Karpas-422 (cell line): ENCODE results near the gene SMG7. TPM values are rescaled to one million over a fixed set of nuclear protein-coding genes. Genes with fewer than 3 reads are reported as not detected.
A peak's percentile ranks its signal among the peaks of the same experiment; 100 is the strongest.

ENCODE experiments used
- DNase-seq: peaks from one replicate; pipeline ENCODE4 v3.0.0-alpha.2; 2015
- H2AFZ ChIP-seq: fragments of 200-600 bp; sonication (generic); 2 replicates; pipeline ENCODE4 v1.6.1; 2014; ENCODE audit warnings: antibody characterized with exemption, low read length, mixed read lengths
- H3K27ac ChIP-seq: fragments of 200-600 bp; sonication (generic); 2 replicates; pipeline ENCODE4 v1.5.1; 2014; ENCODE audit warnings: mild to moderate bottlenecking, low read length, moderate library complexity
- H3K27me3 ChIP-seq: fragments of 200-600 bp; sonication (generic); 2 replicates; pipeline ENCODE4 v1.6.1; 2014; ENCODE audit warnings: low read length, mixed read lengths
- H3K36me3 ChIP-seq: fragments of 200-600 bp; sonication (generic); 2 replicates; pipeline ENCODE4 v1.6.1; 2014; ENCODE audit warnings: low read length, mixed read lengths; ENCODE audit not compliant: insufficient read depth
- H3K4me1 ChIP-seq: fragments of 200-600 bp; sonication (generic); 2 replicates; pipeline ENCODE4 v1.6.1; 2014; ENCODE audit warnings: mild to moderate bottlenecking, low read length, mixed read lengths
- H3K4me2 ChIP-seq: fragments of 200-600 bp; sonication (generic); 2 replicates; pipeline ENCODE4 v1.6.1; 2014; ENCODE audit warnings: low read length, low read depth, mild to moderate bottlenecking; ENCODE audit not compliant: poor library complexity, severe bottlenecking
- H3K4me3 ChIP-seq: fragments of 200-600 bp; sonication (generic); 2 replicates; pipeline ENCODE4 v1.5.1; 2014; ENCODE audit warnings: mild to moderate bottlenecking, antibody characterized with exemption, low read length, mixed read lengths
- H3K79me2 ChIP-seq: fragments of 200-600 bp; sonication (generic); 2 replicates; pipeline ENCODE4 v1.6.1; 2014; ENCODE audit warnings: mild to moderate bottlenecking, low read length, mixed read lengths
- H3K9ac ChIP-seq: fragments of 200-600 bp; sonication (generic); 2 replicates; pipeline ENCODE4 v1.6.0; 2014; ENCODE audit warnings: low read length
- H3K9me2 ChIP-seq: fragments of 200-600 bp; sonication (generic), shearing (Covaris generic); replicated peaks from 2 replicates; pipeline ENCODE4 v1.6.0; 2014; ENCODE audit warnings: mild to moderate bottlenecking, low read length, moderate library complexity; ENCODE audit not compliant: insufficient read depth
- H3K9me3 ChIP-seq: fragments of 300-700, 200-600 bp; sonication (generic); 2 replicates; pipeline ENCODE4 v1.6.1; 2014; ENCODE audit warnings: low read length, mixed read lengths
- H4K20me1 ChIP-seq: fragments of 200-600 bp; sonication (generic); 2 replicates; pipeline ENCODE4 v1.6.1; 2014; ENCODE audit warnings: mild to moderate bottlenecking, antibody characterized with exemption, low read length, low read depth; ENCODE audit not compliant: insufficient read depth
- total RNA-seq: library from RNA; depleted of rRNA; stranded (reverse); fragments of >200 nt; shearing (Covaris generic); gene quantifications from 2 replicates; pipeline ENCODE4 v1.2.3, GENCODE V29; 2014; ENCODE audit warnings: low replicate concordance

Gene SMG7
- total RNA-seq, 1 experiment from 2014 or later, result 99.7 TPM

DNA sequence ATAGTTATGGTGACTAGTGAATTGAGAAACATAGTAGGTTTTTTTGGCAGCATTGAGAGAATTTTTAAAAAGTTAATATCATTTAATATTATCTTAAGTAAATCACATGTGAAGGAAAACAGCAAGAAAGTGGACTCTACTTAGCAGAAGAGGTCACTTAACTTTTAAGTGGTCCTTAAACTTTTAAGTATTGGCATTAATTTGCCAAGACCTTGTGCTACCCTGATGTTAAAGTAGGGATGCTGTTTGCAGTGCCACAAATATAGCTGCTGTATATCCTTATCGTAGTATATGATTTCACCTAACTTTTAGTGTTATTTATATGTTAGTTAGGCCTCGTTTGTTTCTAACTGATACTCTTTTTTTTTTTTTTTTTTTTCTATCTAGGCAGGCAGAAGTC, 40.2 kb downstream of the SMG7 start:
- Histone ChIP-seq H3K36me3 (peaks cover 27% of the 10 kb centered on the region; the same call in 1 of the 2 replicates), H3K4me3 (no peak overlapping the region), H3K27ac (no peak overlapping the region)

GRCh38 chr1:183514235-183514634, 41.9 kb downstream of the SMG7 start:
- Histone ChIP-seq H3K9me3 (no peaks in the 10 kb centered on the region), H2AFZ (no peak overlapping the region)

More for the DNA sequence above, 40.2 kb downstream of the SMG7 start:
- no peaks in the 10 kb centered on the region for H3K9me2 ChIP-seq
- H3K79me2 ChIP-seq, result peaks cover 98% of the 10 kb centered on the region
- H3K27me3 ChIP-seq, result no peaks in the 10 kb centered on the region
- H4K20me1 ChIP-seq, result no peaks in the 10 kb centered on the region
- H3K4me2 ChIP-seq, result no peak overlapping the region
- peaks cover 59% of the 10 kb centered on the region for H3K4me1 ChIP-seq
- no peaks in the 10 kb centered on the region for H3K9me3 ChIP-seq
- H3K9ac ChIP-seq, result no peak overlapping the region
- no peak overlapping the region for H2AFZ ChIP-seq
- DNase-seq, result no peak

GRCh38 chr1:183515002-183515689, 42.8 kb downstream of the SMG7 start:
- DNase-seq, result no peak
- H3K4me2 ChIP-seq, result no peak overlapping the region
- peaks cover 45% of the 10 kb centered on the region; the same call in 1 of the 2 replicates for H3K36me3 ChIP-seq
- H2AFZ ChIP-seq, result no peak overlapping the region
- no peaks in the 10 kb centered on the region for H3K9me3 ChIP-seq
- H3K4me1 ChIP-seq, result peaks cover 43% of the 10 kb centered on the region
- no peaks in the 10 kb centered on the region for H3K27me3 ChIP-seq
- no peaks in the 10 kb centered on the region for H3K9me2 ChIP-seq
- H3K27ac ChIP-seq, result 0 out of 2 replicates have a peak overlapping the region, but pooled peaks have one; percentile 29
- peaks cover 95% of the 10 kb centered on the region for H3K79me2 ChIP-seq
- H4K20me1 ChIP-seq, result no peaks in the 10 kb centered on the region
- H3K4me3 ChIP-seq, result no peak overlapping the region
- H3K9ac ChIP-seq, result no peak overlapping the region

More at GRCh38 chr1:183514235-183514634, 41.9 kb downstream of the SMG7 start:
- Histone ChIP-seq H3K4me2 (no peak overlapping the region), H3K9ac (no peak overlapping the region), H3K79me2 (peaks cover 97% of the 10 kb centered on the region), H3K4me1 (peaks cover 51% of the 10 kb centered on the region), H3K27me3 (no peaks in the 10 kb centered on the region), H3K36me3 (peaks cover 38% of the 10 kb centered on the region; the same call in 1 of the 2 replicates), H3K27ac (peak overlapping the region; percentile 29; the same call in 1 of the 2 replicates), H3K9me2 (no peaks in the 10 kb centered on the region), H3K4me3 (no peak overlapping the region), H4K20me1 (no peaks in the 10 kb centered on the region)
- DNase-seq, result no peak

GRCh38 chr1:183516725-183517124, 44.4 kb downstream of the SMG7 start:
- H3K79me2 ChIP-seq, result peaks cover 91% of the 10 kb centered on the region
- no peaks in the 10 kb centered on the region for H4K20me1 ChIP-seq
- no peaks in the 10 kb centered on the region for H3K27me3 ChIP-seq
- no peak overlapping the region for H3K9ac ChIP-seq
- H3K4me2 ChIP-seq, result no peak overlapping the region
- peaks cover 58% of the 10 kb centered on the region; the same call in 1 of the 2 replicates for H3K36me3 ChIP-seq
- DNase-seq, result no peak
- no peaks in the 10 kb centered on the region for H3K9me3 ChIP-seq
- no peak overlapping the region for H3K4me3 ChIP-seq
- H3K4me1 ChIP-seq, result peaks cover 30% of the 10 kb centered on the region
- no peak overlapping the region for H2AFZ ChIP-seq
- no peaks in the 10 kb centered on the region for H3K9me2 ChIP-seq
- 0 out of 2 replicates have a peak overlapping the region, but pooled peaks have one; percentile 10 for H3K27ac ChIP-seq

DNA sequence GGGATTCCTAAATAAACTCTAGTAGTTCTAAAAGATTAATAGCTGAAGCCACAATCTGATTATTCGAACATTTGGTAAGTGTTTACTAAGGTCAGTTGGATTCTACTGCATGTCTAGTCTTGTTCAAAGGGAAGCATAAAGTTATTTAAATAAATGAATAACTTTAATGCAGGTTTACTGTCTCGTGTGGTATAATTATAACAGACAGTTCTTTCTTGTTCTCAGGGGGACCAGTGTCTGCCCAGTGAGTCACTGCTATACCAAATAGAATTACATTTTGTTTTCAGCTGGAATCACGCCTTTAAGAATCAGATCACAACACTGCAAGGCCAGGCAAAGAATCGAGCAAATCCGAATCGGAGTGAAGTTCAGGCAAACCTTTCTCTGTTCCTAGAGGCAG, 45.1 kb downstream of the SMG7 start:
- H3K27me3 ChIP-seq, result no peaks in the 10 kb centered on the region
- no peak overlapping the region for H2AFZ ChIP-seq
- H3K79me2 ChIP-seq, result peaks cover 91% of the 10 kb centered on the region
- H3K9me3 ChIP-seq, result no peaks in the 10 kb centered on the region
- no peak for DNase-seq
- no peak overlapping the region for H3K9ac ChIP-seq
- H3K4me2 ChIP-seq, result no peak overlapping the region
- no peak overlapping the region for H3K4me3 ChIP-seq
- no peak overlapping the region for H3K27ac ChIP-seq
- peaks cover 28% of the 10 kb centered on the region for H3K4me1 ChIP-seq
- H4K20me1 ChIP-seq, result no peaks in the 10 kb centered on the region
- H3K9me2 ChIP-seq, result no peaks in the 10 kb centered on the region
- peaks cover 63% of the 10 kb centered on the region; the same call in 1 of the 2 replicates for H3K36me3 ChIP-seq

DNA sequence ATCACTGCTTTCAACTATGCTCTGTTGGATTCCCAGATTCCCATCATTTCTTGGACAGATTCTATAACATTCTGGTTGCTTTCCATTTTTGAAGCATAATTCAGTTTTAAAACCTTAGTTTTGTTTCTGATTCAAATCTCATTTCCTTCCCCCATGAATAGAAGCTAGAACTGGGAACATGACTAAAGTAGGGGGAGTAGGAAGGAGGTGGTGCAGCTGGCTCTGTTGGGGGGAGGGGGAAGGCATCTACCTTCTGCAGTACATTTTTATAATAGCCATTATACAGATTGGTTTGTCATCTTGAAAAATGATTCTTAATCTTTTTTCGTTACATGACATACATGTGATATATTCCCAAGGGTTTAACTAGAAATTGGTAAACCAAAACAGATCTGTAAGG, 48.1 kb downstream of the SMG7 start:
- Histone ChIP-seq H3K36me3 (peaks cover 69% of the 10 kb centered on the region; the same call in 1 of the 2 replicates), H3K79me2 (peaks cover 89% of the 10 kb centered on the region), H3K9me2 (no peaks in the 10 kb centered on the region), H3K4me2 (no peak overlapping the region), H3K27ac (no peak overlapping the region), H3K27me3 (no peaks in the 10 kb centered on the region), H4K20me1 (no peaks in the 10 kb centered on the region), H2AFZ (no peak overlapping the region), H3K9ac (no peak overlapping the region), H3K9me3 (no peaks in the 10 kb centered on the region), H3K4me1 (peaks cover 15% of the 10 kb centered on the region), H3K4me3 (no peak overlapping the region)
- no peak for DNase-seq

GRCh38 chr1:183522104-183522503, 49.8 kb downstream of the SMG7 start:
- no peak for DNase-seq
- no peak overlapping the region for H3K27ac ChIP-seq
- H3K27me3 ChIP-seq, result no peaks in the 10 kb centered on the region
- H4K20me1 ChIP-seq, result no peaks in the 10 kb centered on the region
- H3K79me2 ChIP-seq, result peaks cover 82% of the 10 kb centered on the region
- H3K9ac ChIP-seq, result no peak overlapping the region
- peaks cover 65% of the 10 kb centered on the region; the same call in 1 of the 2 replicates for H3K36me3 ChIP-seq
- no peaks in the 10 kb centered on the region for H3K4me1 ChIP-seq
- H3K9me3 ChIP-seq, result no peaks in the 10 kb centered on the region
- no peaks in the 10 kb centered on the region for H3K9me2 ChIP-seq
- no peak overlapping the region for H3K4me2 ChIP-seq
- no peak overlapping the region for H2AFZ ChIP-seq
- H3K4me3 ChIP-seq, result no peak overlapping the region

DNA sequence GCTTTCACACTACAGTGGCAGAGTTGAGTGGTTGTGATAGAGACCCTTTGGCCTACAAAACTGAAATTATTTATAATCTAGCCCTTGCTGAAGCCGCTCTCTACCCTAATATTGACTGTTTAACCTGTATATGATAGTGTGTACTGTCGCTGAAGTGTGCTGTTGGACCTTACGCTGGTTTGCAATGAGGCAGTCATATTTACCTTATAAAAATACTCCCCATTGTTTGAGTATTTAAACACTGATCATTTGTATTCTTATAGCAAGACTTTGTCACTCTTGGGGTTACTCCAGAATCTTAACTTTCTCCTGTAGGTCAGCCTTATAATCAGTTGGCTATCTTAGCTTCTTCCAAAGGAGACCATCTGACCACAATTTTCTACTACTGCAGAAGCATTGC, 56.3 kb downstream of the SMG7 start:
- Histone ChIP-seq H3K4me2 (no peak overlapping the region), H3K27me3 (no peaks in the 10 kb centered on the region), H3K9me2 (no peaks in the 10 kb centered on the region), H3K4me1 (peaks cover 32% of the 10 kb centered on the region), H3K36me3 (peaks cover 76% of the 10 kb centered on the region), H3K4me3 (no peak overlapping the region), H3K79me2 (peaks cover 79% of the 10 kb centered on the region), H3K27ac (no peak overlapping the region), H4K20me1 (no peaks in the 10 kb centered on the region), H3K9me3 (no peaks in the 10 kb centered on the region), H3K9ac (no peak overlapping the region), H2AFZ (no peak overlapping the region)
- no peak for DNase-seq
